Measurements from ENCODE around the gene MEF2D. TPM values are rescaled to one million over a fixed set of nuclear protein-coding genes. Genes with fewer than 3 reads are reported as not detected.

Gene MEF2D
- polyA plus RNA-seq, 4 donors = 5.8 to 23.7 (median 13.0) TPM

DNA sequence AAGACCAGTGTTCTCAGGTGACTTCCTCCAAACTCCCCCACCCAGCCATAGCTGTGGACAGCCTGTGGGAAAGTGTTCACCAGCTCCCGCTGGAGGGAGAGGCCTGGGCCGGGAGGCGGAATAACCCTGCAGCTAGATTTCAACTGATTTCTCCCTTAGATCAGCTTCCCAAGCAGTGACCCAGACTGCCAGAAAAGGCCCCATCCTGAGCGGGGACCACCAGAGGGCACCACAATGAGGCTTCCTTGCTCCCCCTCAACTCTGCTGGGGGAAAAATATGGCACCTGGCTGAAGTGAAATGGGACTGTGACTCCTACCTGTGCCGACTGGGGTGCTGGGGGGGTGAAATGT lies 80.7 kb downstream of the MEF2D start:
- no peak for FAIRE-seq
- WGBS, 3 donors = 25 to 40% (median 30%) methylated on average over 5 of the region's 5 CpGs
- peak overlapping the region in 1 of 3 donors; percentile 39 for H3K4me3 ChIP-seq (ENCODE audit: low read depth in 1 of 3, low read length in 3 of 3)
- H3K27me3 ChIP-seq (ENCODE audit: control insufficient read depth in 3 of 3, insufficient read depth in 3 of 3, low read length in 3 of 3) = peaks cover 3 to 98% (median 35%) of the 10 kb centered on the region in 3 donors
- no peaks in the 10 kb centered on the region for H3K36me3 ChIP-seq (ENCODE audit: control insufficient read depth in 3 of 3, insufficient read depth in 2 of 3, low read depth in 1 of 3, low read length in 3 of 3)
- peaks cover 0 to 21% (median 0%) of the 10 kb centered on the region in 3 donors for H3K4me1 ChIP-seq (ENCODE audit: control insufficient read depth in 3 of 3, insufficient read depth in 2 of 3, low read depth in 1 of 3, low read length in 2 of 3)
- H3K27ac ChIP-seq (ENCODE audit: low read depth in 1 of 3, low read length in 2 of 3) = no peak overlapping the region
- no peaks in the 10 kb centered on the region for H3K9me3 ChIP-seq (ENCODE audit: control insufficient read depth in 2 of 2, insufficient read depth in 1 of 2, low read depth in 1 of 2, low read length in 1 of 2)
- DNase-seq = no peak

DNA sequence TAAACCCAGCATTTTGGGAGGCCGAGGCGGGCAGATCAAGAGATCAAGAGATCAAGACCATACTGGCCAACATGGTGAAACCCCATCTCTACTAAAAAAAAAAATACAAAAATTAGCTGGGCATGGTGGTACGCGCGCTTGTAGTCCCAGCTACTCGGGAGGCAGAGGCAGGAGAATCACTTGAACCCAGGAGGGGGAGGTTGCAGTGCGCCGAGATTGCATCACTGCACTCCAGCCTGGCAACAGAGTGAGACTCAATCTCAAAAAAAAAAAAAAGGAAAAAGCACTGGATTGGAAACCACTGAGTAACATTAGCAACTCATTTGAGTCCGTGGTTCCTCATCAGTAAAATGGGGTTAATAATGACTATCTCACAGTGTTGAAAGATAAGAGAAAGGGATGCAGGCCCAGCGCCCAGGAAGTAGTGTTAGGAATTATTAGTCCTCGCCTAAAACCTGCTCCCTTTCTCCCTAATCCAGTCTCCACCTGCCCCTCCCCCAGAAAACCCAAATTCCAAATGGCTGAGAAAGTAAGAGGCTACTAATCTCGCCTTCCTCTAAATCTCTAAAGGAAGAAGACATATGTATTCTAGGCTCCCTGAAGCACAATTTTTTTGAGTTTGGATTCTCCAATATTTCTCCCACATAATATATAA lies 82.0 kb downstream of the MEF2D start:
- 72 to 84% (median 73%) methylated on average over 12 of the region's 12 CpGs for WGBS, 3 donors
- Histone ChIP-seq H3K4me3 (ENCODE audit: low read depth in 1 of 3, low read length in 3 of 3) (no peak overlapping the region), H3K9me3 (ENCODE audit: control insufficient read depth in 2 of 2, insufficient read depth in 1 of 2, low read depth in 1 of 2, low read length in 1 of 2) (no peaks in the 10 kb centered on the region), H3K36me3 (ENCODE audit: control insufficient read depth in 3 of 3, insufficient read depth in 2 of 3, low read depth in 1 of 3, low read length in 3 of 3) (no peaks in the 10 kb centered on the region), H3K4me1 (ENCODE audit: control insufficient read depth in 3 of 3, insufficient read depth in 2 of 3, low read depth in 1 of 3, low read length in 2 of 3) (peaks cover 0 to 21% (median 0%) of the 10 kb centered on the region in 3 donors), H3K27me3 (ENCODE audit: control insufficient read depth in 3 of 3, insufficient read depth in 3 of 3, low read length in 3 of 3) (peaks cover 3 to 98% (median 30%) of the 10 kb centered on the region in 3 donors), H3K27ac (ENCODE audit: low read depth in 1 of 3, low read length in 2 of 3) (no peak overlapping the region)
- FAIRE-seq (no peak), DNase-seq (no peak)

DNA sequence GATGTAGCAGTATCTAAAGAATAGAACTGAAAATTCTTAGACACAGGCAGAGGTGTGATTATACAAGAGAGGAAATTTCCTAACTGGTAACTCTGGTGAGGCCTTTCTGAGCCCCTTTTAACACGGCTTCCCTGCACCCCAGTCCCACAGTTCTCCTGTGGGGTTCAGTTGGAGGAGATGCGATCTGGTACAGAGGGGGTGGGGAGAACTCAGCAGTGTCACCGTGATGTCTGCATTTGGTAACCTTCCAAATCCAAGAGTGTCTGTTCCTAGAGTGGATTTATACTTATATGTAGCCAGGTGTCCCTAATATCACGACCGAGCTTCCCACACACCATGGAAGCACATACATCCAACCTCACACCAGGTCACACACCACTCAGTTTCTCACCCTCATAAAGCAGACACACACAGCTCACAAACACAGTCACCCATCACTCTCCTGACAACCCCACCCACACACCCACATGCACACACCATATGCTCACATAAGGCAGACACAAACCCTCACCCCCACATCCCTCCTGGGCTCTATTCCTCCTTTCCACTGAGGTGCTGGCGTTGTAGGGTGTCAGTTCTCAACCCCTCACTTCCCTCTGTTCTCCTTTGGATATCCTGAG lies 83.1 kb downstream of the MEF2D start:
- DNase-seq = no peak
- Histone ChIP-seq H3K4me1 (ENCODE audit: control insufficient read depth in 3 of 3, insufficient read depth in 2 of 3, low read depth in 1 of 3, low read length in 2 of 3) (peaks cover 0 to 21% (median 0%) of the 10 kb centered on the region in 3 donors), H3K27me3 (ENCODE audit: control insufficient read depth in 3 of 3, insufficient read depth in 3 of 3, low read length in 3 of 3) (peaks cover under 1 to 95% (median 21%) of the 10 kb centered on the region in 3 donors), H3K4me3 (ENCODE audit: low read depth in 1 of 3, low read length in 3 of 3) (no peak overlapping the region), H3K27ac (ENCODE audit: low read depth in 1 of 3, low read length in 2 of 3) (no peak overlapping the region), H3K9me3 (ENCODE audit: control insufficient read depth in 2 of 2, insufficient read depth in 1 of 2, low read depth in 1 of 2, low read length in 1 of 2) (no peaks in the 10 kb centered on the region), H3K36me3 (ENCODE audit: control insufficient read depth in 3 of 3, insufficient read depth in 2 of 3, low read depth in 1 of 3, low read length in 3 of 3) (no peaks in the 10 kb centered on the region)
- 76 to 85% (median 77%) methylated on average over 6 of the region's 6 CpGs for WGBS, 3 donors
- no peak for FAIRE-seq

DNA sequence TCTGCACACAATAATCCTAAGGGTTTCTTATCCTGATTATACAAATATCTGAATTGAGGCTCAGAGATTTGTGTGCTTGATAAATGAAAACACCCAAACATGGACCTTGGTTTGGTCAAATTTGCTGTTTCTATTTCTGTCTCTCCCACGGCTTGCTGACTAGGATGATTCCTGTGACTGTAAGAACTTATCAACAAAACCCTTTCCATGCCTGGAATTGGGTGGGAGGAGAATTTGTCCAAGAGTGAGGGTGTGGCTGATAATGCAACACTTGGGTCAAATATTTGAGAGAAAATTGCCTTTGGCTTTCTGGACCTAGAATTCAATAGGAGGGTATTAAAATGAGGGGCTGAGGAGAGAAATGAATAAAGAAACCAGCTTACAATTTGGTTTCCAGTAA lies 83.6 kb downstream of the MEF2D start:
- FAIRE-seq (no peak), DNase-seq (no peak)
- WGBS, 3 donors = 11 to 30% (median 20%) methylated on average over 1 of the region's 1 CpG
- Histone ChIP-seq H3K4me3 (ENCODE audit: low read depth in 1 of 3, low read length in 3 of 3) (no peak overlapping the region), H3K27ac (ENCODE audit: low read depth in 1 of 3, low read length in 2 of 3) (no peak overlapping the region), H3K9me3 (ENCODE audit: control insufficient read depth in 2 of 2, insufficient read depth in 1 of 2, low read depth in 1 of 2, low read length in 1 of 2) (no peaks in the 10 kb centered on the region), H3K36me3 (ENCODE audit: control insufficient read depth in 3 of 3, insufficient read depth in 2 of 3, low read depth in 1 of 3, low read length in 3 of 3) (no peaks in the 10 kb centered on the region), H3K4me1 (ENCODE audit: control insufficient read depth in 3 of 3, insufficient read depth in 2 of 3, low read depth in 1 of 3, low read length in 2 of 3) (peaks cover 0 to 21% (median 0%) of the 10 kb centered on the region in 3 donors), H3K27me3 (ENCODE audit: control insufficient read depth in 3 of 3, insufficient read depth in 3 of 3, low read length in 3 of 3) (peaks cover 0 to 94% (median 16%) of the 10 kb centered on the region in 3 donors)

DNA sequence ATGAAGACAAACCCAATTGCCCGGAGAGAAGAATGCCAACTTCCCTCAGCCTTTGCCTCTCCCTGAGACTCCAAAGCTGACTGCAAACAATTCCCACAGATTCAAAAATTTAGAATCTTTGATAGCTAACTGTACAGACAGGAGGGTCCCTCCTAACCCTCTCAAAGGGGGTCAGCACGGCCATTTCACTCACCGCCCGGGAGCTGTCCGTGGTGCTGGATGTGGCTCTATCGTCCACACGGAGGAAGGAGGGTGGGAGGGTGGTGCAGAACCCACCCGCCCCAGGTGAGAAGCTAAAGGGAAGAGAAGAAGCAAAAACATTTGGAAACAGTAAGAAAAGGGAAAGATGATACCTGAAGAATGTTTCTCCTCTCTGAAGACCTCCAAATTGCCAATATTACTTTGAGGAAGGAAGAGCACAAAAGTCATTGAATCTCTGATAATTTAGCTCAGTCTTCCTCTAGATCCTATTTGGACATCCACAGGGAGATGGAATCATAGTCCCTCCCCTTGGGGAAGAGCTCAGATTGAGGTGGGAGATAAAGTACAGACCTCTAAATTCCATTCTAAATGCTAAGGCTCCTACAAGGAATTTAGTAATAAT lies 86.0 kb downstream of the MEF2D start:
- H3K4me3 ChIP-seq (ENCODE audit: low read depth in 1 of 3, low read length in 3 of 3) = no peak overlapping the region
- WGBS, 3 donors = 13 to 23% (median 18%) methylated on average over 8 of the region's 8 CpGs
- FAIRE-seq = no peak
- H3K4me1 ChIP-seq (ENCODE audit: control insufficient read depth in 3 of 3, insufficient read depth in 2 of 3, low read depth in 1 of 3, low read length in 2 of 3) = no peaks in the 10 kb centered on the region
- H3K36me3 ChIP-seq (ENCODE audit: control insufficient read depth in 3 of 3, insufficient read depth in 2 of 3, low read depth in 1 of 3, low read length in 3 of 3) = no peaks in the 10 kb centered on the region
- no peak overlapping the region for H3K27ac ChIP-seq (ENCODE audit: low read depth in 1 of 3, low read length in 2 of 3)
- H3K9me3 ChIP-seq (ENCODE audit: control insufficient read depth in 2 of 2, insufficient read depth in 1 of 2, low read depth in 1 of 2, low read length in 1 of 2) = no peaks in the 10 kb centered on the region
- peaks cover 0 to 84% (median 7%) of the 10 kb centered on the region in 3 donors for H3K27me3 ChIP-seq (ENCODE audit: control insufficient read depth in 3 of 3, insufficient read depth in 3 of 3, low read length in 3 of 3)
- no peak for DNase-seq

Other genes starting within 250 kb of the MEF2D start
- gene SMG5, start 217.9 kb downstream of the MEF2D start, polyA plus RNA-seq = 10 to 100 TPM; 30.0 to 57.0 (median 43.3) TPM
- 1 to 10 TPM; 2.2 to 8.3 (median 4.6) TPM for gene TMEM79, start 216.4 kb downstream of the MEF2D start, polyA plus RNA-seq
- 100 to 1,000 TPM in 1 of 4 donors, 10 to 100 TPM in 3; 30.7 to 263 (median 63.9) TPM for gene GLMP, start 205.1 kb downstream of the MEF2D start, polyA plus RNA-seq
- gene VHLL, start 201.5 kb downstream of the MEF2D start, polyA plus RNA-seq = not detected
- 100 to 1,000 TPM; 113 to 187 (median 155) TPM for gene CCT3, start 162.5 kb downstream of the MEF2D start, polyA plus RNA-seq
- gene TSACC, start 162.2 kb downstream of the MEF2D start, polyA plus RNA-seq = 1 to 10 TPM in 2 of 4 donors, under 1 TPM in 1, not detected in 1; 0.73 to 3.1 (median 1.0) TPM
- gene RHBG, start 131.6 kb downstream of the MEF2D start, polyA plus RNA-seq = 10 to 100 TPM in 1 of 4 donors, 1 to 10 TPM in 2, under 1 TPM in 1; 0.27 to 55.2 (median 2.7) TPM
- 10 to 100 TPM in 2 of 4 donors, under 1 TPM in 2; 0.54 to 13.8 (median 7.3) TPM for gene IQGAP3, start 71.8 kb upstream of the MEF2D start, polyA plus RNA-seq
- gene TTC24, start 78.9 kb upstream of the MEF2D start, polyA plus RNA-seq = under 1 TPM in 2 of 4 donors, not detected in 2; 0.18 to 0.19 TPM
- gene NAXE, start 91.0 kb upstream of the MEF2D start, polyA plus RNA-seq = 100 to 1,000 TPM in 1 of 4 donors, 10 to 100 TPM in 3; 64.8 to 105 (median 94.3) TPM
- gene GPATCH4, start 100.7 kb upstream of the MEF2D start, polyA plus RNA-seq = 10 to 100 TPM in 3 of 4 donors, 1 to 10 TPM in 1; 8.9 to 31.0 (median 16.8) TPM
- gene HAPLN2, start 118.6 kb upstream of the MEF2D start, polyA plus RNA-seq = 10 to 100 TPM in 2 of 4 donors, under 1 TPM in 2; 0.22 to 25.9 (median 6.7) TPM
- gene BCAN, start 141.3 kb upstream of the MEF2D start, polyA plus RNA-seq = 1 to 10 TPM in 1 of 4 donors, under 1 TPM in 1, not detected in 2; 0.36 to 1.9 TPM
- gene NES, start 176.6 kb upstream of the MEF2D start, polyA plus RNA-seq = 10 to 100 TPM in 2 of 4 donors, 1 to 10 TPM in 1, under 1 TPM in 1; 0.22 to 17.9 (median 6.4) TPM
- gene CRABP2, start 204.8 kb upstream of the MEF2D start, polyA plus RNA-seq = 1 to 10 TPM in 2 of 4 donors, under 1 TPM in 2; 0.81 to 3.1 (median 1.4) TPM
- 10 to 100 TPM; 27.8 to 79.8 (median 49.4) TPM for gene METTL25B, start 227.7 kb upstream of the MEF2D start, polyA plus RNA-seq
- 10 to 100 TPM; 12.5 to 34.5 (median 14.9) TPM for gene ISG20L2, start 228.0 kb upstream of the MEF2D start, polyA plus RNA-seq
- gene MRPL24, start 240.3 kb upstream of the MEF2D start, polyA plus RNA-seq = 100 to 1,000 TPM in 1 of 4 donors, 10 to 100 TPM in 3; 57.7 to 102 (median 58.6) TPM